DOHH2 (cell line): ENCODE results near the gene CADPS2.

Source experiments
- H3F3A ChIP-seq: fragments of 200-600 bp; sonication (generic), shearing (Covaris generic); 2 replicates; pipeline ENCODE4 v1.6.0; 2016; ENCODE audit warnings: antibody characterized with exemption, mild to moderate bottlenecking; ENCODE audit not compliant: control insufficient read depth, insufficient read depth
- H3K27ac ChIP-seq: fragments of 200-600 bp; sonication (generic); 2 replicates; pipeline ENCODE4 v1.5.1; 2014; ENCODE audit warnings: low read depth, mild to moderate bottlenecking, low read length, moderate library complexity
- H3K27me3 ChIP-seq: fragments of 200-600 bp; sonication (generic); 2 replicates; pipeline ENCODE4 v1.6.1; 2014; ENCODE audit warnings: mild to moderate bottlenecking, low read length, mixed read lengths; ENCODE audit not compliant: control insufficient read depth
- H3K36me3 ChIP-seq: fragments of 200-600 bp; sonication (generic); 2 replicates; pipeline ENCODE4 v1.6.1; 2014; ENCODE audit warnings: mild to moderate bottlenecking, low read length, moderate library complexity, mixed read lengths; ENCODE audit not compliant: control insufficient read depth
- H3K4me1 ChIP-seq: fragments of 200-600 bp; sonication (generic); 2 replicates; pipeline ENCODE4 v1.6.1; 2014; ENCODE audit warnings: mild to moderate bottlenecking, low read length, mixed read lengths; ENCODE audit not compliant: control insufficient read depth
- H3K4me2 ChIP-seq: fragments of 200-600 bp; sonication (generic); 2 replicates; pipeline ENCODE4 v1.6.0; 2014; ENCODE audit warnings: mild to moderate bottlenecking, low read length, moderate library complexity
- H3K4me3 ChIP-seq: fragments of 200-600 bp; sonication (generic); 2 replicates; pipeline ENCODE4 v1.5.1; 2014; ENCODE audit warnings: mild to moderate bottlenecking, low read length, mixed read lengths
- H3K79me2 ChIP-seq: fragments of 200-600 bp; sonication (generic); 2 replicates; pipeline ENCODE4 v1.6.1; 2014; ENCODE audit warnings: mild to moderate bottlenecking, low read length, mixed read lengths; ENCODE audit not compliant: control insufficient read depth
- H3K9me2 ChIP-seq: fragments of 200-600 bp; sonication (generic); replicated peaks from 2 replicates; pipeline ENCODE4 v1.6.1; 2014; ENCODE audit warnings: mild to moderate bottlenecking, low read length, mixed read lengths; ENCODE audit not compliant: control insufficient read depth
- H3K9me3 ChIP-seq: fragments of 200-600 bp; sonication (generic); 2 replicates; pipeline ENCODE4 v1.6.1; 2014; ENCODE audit warnings: antibody characterized with exemption, low read length, mixed read lengths; ENCODE audit not compliant: control insufficient read depth, insufficient read depth
- H4K20me1 ChIP-seq: fragments of 200-600 bp; sonication (generic); 2 replicates; pipeline ENCODE4 v1.6.0; 2014; ENCODE audit warnings: low read depth, mild to moderate bottlenecking, antibody characterized with exemption, low read length, moderate library complexity; ENCODE audit not compliant: control insufficient read depth, insufficient read depth
- EZH2phosphoT487 ChIP-seq: fragments of 200-600 bp; sonication (generic); IDR thresholded peaks from 2 replicates; pipeline ENCODE4 v1.6.1; 2017; ENCODE audit warnings: borderline replicate concordance, mild to moderate bottlenecking, antibody characterized with exemption, low read length, moderate library complexity, mixed read lengths
- TF ChIP-seq, protein P1 (sequence below): fragments of 200-600 bp; sonication (generic); IDR thresholded peaks from one replicate; pipeline ENCODE4 v1.5.1; 2014; ENCODE audit warnings: antibody characterized with exemption, mild to moderate bottlenecking, low read depth, low read length; ENCODE audit not compliant: poor library complexity, severe bottlenecking

The CADPS2 gene

DNA sequence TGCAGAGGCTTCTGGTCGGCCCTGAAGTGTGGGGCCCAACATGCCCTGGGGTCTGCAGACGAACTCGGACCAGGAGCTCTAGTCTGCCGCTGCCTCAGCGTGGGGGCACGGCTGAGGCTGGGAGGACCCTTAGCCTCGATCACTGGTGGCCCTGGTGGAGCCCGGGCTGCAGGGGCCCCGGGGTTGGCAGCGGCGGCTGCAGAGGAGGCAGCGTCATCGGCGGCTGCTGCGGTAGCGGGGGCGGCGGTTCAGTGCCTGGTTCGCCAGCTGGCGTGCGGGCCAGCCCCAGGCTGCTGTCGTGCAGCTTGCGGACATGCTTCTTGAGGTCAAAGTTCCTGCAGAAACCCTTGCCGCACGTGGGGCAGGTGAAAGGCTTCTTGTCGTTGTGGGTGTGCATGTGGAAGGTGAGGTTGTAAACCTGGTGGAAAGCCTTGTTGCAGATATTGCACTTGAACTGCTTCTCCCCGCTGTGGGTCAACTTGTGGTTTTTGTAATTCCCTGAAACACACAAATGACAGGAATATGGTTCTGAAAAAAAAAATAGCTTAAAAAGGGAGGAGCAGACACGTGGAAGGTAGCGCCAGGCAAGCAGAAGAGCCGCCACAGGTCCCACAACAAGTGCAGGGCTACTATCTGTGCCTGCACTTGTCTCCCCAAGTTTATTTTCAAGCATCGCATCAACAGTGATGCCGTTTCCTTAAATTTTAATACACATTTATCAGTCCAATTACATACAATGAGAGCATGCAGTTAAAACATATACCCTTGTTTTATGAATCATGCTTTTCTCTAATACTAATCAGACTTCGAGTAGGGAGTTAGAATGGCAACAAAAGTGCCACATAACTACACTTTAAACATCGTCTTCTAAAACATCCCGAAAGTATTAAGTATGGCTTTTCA is 584.2 kb downstream of the CADPS2 start:
- no peak overlapping the region for H3K4me3 ChIP-seq

DNA sequence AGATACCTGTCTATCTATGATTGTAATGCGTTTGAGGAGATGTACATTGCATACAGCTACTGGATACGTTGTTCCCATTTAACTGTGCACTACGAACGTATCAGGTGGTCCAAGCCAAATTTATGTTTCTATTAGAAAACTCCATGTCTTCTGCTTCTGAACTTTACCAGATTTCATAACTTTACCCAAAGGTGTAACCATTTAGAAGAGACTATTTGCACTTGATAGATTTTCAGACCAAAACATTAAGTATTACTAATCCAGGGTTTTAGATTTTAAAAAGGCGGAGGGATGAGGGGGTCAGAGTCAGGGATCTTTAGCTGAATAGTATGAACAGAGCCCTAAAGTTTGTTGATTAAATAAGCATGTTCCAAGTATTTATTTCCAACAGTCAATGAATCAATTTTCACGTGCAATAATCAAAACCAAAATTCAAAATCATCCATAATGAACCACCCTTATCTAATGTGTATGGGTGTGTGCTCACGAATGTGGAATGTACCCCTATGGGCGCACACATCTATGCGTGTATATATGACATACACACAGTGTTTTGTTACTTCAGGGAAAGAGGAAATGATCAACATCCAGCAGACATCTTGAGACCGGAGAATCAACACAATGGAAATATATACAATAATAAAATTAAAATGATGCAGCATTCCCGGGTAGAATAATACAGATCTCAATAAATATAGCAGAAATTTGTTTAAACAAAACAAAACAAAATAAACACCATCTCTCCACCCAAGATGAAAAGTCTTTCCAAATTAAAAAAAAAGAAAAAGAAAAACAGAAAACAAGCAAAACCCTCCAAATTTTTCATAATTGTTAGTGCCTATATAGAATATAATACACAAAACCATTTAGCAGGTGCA is 585.1 kb downstream of the CADPS2 start:
- Histone ChIP-seq H3K27me3 (peaks cover 2% of the 10 kb centered on the region; the same call in 1 of the 2 replicates), H3K79me2 (no peaks in the 10 kb centered on the region), H3K4me3 (no peak overlapping the region), H3K27ac (no peak overlapping the region), H3K9me3 (peaks cover 19% of the 10 kb centered on the region; the same call in 1 of the 2 replicates), H3K36me3 (no peaks in the 10 kb centered on the region), H3K9me2 (no peaks in the 10 kb centered on the region), H3K4me1 (no peaks in the 10 kb centered on the region), H3K4me2 (no peak overlapping the region), H4K20me1 (no peaks in the 10 kb centered on the region), H3F3A (no peaks in the 10 kb centered on the region)
- TF ChIP-seq, protein P1, sequence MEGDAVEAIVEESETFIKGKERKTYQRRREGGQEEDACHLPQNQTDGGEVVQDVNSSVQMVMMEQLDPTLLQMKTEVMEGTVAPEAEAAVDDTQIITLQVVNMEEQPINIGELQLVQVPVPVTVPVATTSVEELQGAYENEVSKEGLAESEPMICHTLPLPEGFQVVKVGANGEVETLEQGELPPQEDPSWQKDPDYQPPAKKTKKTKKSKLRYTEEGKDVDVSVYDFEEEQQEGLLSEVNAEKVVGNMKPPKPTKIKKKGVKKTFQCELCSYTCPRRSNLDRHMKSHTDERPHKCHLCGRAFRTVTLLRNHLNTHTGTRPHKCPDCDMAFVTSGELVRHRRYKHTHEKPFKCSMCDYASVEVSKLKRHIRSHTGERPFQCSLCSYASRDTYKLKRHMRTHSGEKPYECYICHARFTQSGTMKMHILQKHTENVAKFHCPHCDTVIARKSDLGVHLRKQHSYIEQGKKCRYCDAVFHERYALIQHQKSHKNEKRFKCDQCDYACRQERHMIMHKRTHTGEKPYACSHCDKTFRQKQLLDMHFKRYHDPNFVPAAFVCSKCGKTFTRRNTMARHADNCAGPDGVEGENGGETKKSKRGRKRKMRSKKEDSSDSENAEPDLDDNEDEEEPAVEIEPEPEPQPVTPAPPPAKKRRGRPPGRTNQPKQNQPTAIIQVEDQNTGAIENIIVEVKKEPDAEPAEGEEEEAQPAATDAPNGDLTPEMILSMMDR = no peak
- no peak for TF ChIP-seq EZH2phosphoT487

More for the DNA sequence above, 584.2 kb downstream of the CADPS2 start:
- peaks cover 2% of the 10 kb centered on the region; the same call in 1 of the 2 replicates for H3K27me3 ChIP-seq
- H3K79me2 ChIP-seq = no peaks in the 10 kb centered on the region
- peaks cover 21% of the 10 kb centered on the region; the same call in 1 of the 2 replicates for H3K9me3 ChIP-seq
- H3K4me2 ChIP-seq = no peak overlapping the region
- no peaks in the 10 kb centered on the region for H4K20me1 ChIP-seq
- TF ChIP-seq EZH2phosphoT487 = no peak
- TF ChIP-seq, protein P1 = no peak
- no peaks in the 10 kb centered on the region for H3K9me2 ChIP-seq
- no peaks in the 10 kb centered on the region for H3K36me3 ChIP-seq
- no peaks in the 10 kb centered on the region for H3F3A ChIP-seq
- H3K27ac ChIP-seq = no peak overlapping the region
- no peaks in the 10 kb centered on the region for H3K4me1 ChIP-seq

DNA sequence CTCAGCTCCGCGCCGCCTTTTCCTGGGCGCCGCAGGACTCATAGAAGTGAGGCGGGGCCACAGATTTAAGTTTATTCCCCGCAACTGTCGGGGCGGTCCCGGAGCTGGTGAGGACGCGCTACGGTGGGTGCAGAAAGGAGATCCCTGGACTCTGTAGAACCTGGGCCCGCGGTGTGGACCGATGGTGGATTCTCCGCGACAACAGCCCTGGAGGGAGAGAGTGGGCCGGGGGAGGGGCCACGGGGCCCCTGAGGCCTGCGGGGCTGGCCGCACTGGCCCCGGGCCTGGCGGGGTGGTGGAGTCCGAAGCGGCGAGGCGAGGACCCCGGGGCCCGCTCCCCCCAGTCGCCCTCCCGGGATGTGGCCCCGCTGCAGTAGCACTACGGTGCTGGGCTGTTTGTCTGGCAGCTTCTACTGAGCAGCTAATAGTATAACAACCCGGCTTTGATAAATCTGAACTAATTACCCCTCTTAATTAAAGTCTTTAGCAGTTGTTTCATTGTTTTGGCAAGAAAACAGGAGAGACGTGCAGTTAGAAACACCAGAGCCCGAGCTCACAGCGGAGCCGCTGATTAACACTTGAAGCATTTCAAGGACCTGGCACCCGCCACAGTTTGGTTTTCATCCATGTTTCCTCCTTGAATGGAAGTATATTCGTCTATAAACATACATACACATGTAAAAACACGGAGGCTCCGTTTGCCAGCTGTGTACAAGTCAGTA is 585.9 kb downstream of the CADPS2 start:
- no peaks in the 10 kb centered on the region for H3K79me2 ChIP-seq
- peaks cover 13% of the 10 kb centered on the region; the same call in 1 of the 2 replicates for H3K9me3 ChIP-seq
- no peaks in the 10 kb centered on the region for H3K36me3 ChIP-seq
- H4K20me1 ChIP-seq = no peaks in the 10 kb centered on the region
- no peaks in the 10 kb centered on the region for H3K4me1 ChIP-seq
- no peaks in the 10 kb centered on the region for H3K9me2 ChIP-seq
- no peak overlapping the region for H3K4me2 ChIP-seq
- peaks cover 2% of the 10 kb centered on the region; the same call in 1 of the 2 replicates for H3K27me3 ChIP-seq
- no peak overlapping the region for H3K4me3 ChIP-seq
- H3K27ac ChIP-seq = no peak overlapping the region
- no peak for TF ChIP-seq EZH2phosphoT487
- TF ChIP-seq, protein P1 = no peak
- H3F3A ChIP-seq = no peaks in the 10 kb centered on the region
